ENCODE data around the gene ACVR1.
"Not testable (repeated sequence)": the region's sequence is repeated elsewhere in the genome, so short reads cannot be mapped to it uniquely, and the experiment has no call there.

Gene ACVR1

GRCh38 chr2:157761520-157761919 lies 114.6 kb downstream of the ACVR1 start:
- H3K27ac ChIP-seq: no peak overlapping the region
- TF ChIP-seq ZFX (IDR thresholded peaks at IDR 0.05; ENCODE audit: borderline replicate concordance) (no peak), CTCF (IDR thresholded peaks at IDR 0.05) (no peak)

- TF ChIP-seq CTCF (IDR thresholded peaks at IDR 0.05) (no peak), ZFX (IDR thresholded peaks at IDR 0.05; ENCODE audit: borderline replicate concordance) (no peak)
- no peak overlapping the region for H3K27ac ChIP-seq
Measured at GRCh38 chr2:157760949-157761348, 115.2 kb downstream of the ACVR1 start.

- H3K27ac ChIP-seq: no peak overlapping the region
- TF ChIP-seq ZFX (IDR thresholded peaks at IDR 0.05; ENCODE audit: borderline replicate concordance) (no peak), CTCF (IDR thresholded peaks at IDR 0.05) (no peak)
Measured at GRCh38 chr2:157759855-157760254, 116.3 kb downstream of the ACVR1 start.

- H3K27ac ChIP-seq: no peak overlapping the region
- TF ChIP-seq ZFX (IDR thresholded peaks at IDR 0.05; ENCODE audit: borderline replicate concordance) (no peak), CTCF (IDR thresholded peaks at IDR 0.05) (no peak)
Measured at GRCh38 chr2:157758586-157758985, 117.5 kb downstream of the ACVR1 start.

- TF ChIP-seq CTCF (IDR thresholded peaks at IDR 0.05): no peak
- no peak for TF ChIP-seq ZFX (IDR thresholded peaks at IDR 0.05; ENCODE audit: borderline replicate concordance)
Measured at GRCh38 chr2:157757500-157757899, 118.6 kb downstream of the ACVR1 start.

GRCh38 chr2:157756447-157756846 lies 119.7 kb downstream of the ACVR1 start:
- H3K27ac ChIP-seq: not testable (repeated sequence)

More at GRCh38 chr2:157757500-157757899, 118.6 kb downstream of the ACVR1 start:
- H3K27ac ChIP-seq: no peak overlapping the region

DNA sequence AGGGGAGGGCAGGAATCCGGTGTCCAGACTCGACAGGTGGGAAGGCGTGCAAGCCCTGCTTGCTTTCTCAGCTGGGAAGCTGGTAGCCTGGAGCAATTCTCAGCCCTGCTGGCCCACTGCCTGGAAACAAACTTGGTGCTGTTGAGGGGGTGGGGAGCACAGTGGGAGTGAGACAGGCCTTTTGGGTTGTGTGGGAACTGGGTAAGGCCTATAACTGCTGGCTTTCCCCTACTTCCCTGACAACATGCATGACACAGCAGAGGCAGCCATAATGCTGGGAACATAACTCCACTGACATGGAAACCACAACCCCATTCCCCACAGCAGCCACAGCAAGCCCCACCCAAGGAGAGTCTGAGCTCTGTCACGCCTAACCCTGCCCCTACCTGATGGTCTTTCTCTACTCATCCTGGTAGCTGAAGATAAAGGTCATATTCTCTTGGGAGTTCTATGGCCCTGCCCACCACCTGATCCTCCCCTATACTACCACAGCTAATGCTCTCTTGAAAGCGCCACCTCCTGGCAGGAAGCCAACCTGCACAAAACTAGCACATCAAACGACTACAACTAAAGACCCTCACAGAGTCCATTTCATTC lies 124.6 kb downstream of the ACVR1 start:
- no peak overlapping the region for H3K27ac ChIP-seq
- no peak for TF ChIP-seq ZFX (IDR thresholded peaks at IDR 0.05; ENCODE audit: borderline replicate concordance)
- peak; percentile 15; the same call in 1 of the 2 replicates for TF ChIP-seq CTCF (IDR thresholded peaks at IDR 0.05)

DNA sequence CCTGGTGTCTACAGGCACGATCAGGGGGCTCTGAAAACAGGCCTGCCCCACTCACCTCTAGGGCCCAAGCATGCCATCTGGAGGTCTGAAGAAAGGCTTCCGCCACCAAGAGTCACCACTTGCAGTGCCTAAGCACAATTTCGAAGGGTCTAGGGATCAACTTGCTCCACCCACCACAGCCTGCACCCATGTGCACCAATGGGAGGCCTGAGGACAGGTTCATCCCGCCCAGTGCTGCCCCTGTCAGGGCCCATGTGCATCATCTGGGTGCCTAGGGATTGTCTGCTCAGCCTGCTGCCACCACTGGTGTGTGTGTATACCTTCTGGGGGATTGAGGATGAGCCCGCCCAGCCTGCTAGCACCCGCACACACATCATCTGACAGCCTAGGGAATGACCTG lies 126.4 kb downstream of the ACVR1 start:
- TF ChIP-seq ZFX (IDR thresholded peaks at IDR 0.05; ENCODE audit: borderline replicate concordance) (no peak), CTCF (IDR thresholded peaks at IDR 0.05) (no peak)
- no peak overlapping the region for H3K27ac ChIP-seq

Measured in 22Rv1 (cell line).